ENCODE data around the gene RAB2B.

DNA sequence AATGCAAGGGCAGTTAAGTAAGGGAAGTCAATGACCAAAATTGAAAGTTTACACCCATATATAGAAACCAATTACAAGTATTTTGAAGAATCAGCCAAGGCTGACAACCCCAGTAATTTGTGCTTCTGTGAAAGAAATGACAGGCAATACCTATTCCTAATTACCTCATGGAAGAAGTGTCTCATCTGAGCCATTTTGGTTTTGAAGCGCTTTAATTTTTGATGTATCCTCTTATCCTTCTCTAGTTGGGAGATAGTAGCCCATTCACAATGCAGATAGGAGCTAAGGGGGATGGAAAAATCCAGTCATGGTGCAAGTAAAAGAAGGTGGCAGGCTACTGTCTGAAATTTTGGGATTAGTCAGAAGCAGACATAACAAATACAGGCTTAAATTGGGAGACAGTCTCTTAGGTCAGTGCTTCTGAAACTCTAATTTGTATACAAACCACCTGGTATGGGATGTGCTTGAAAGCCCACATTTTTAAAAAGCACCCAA is 62.6 kb downstream of the RAB2B start:
- TF ChIP-seq EZH2 (optimal IDR thresholded peaks at IDR 0.05; ENCODE audit: low read depth, low read length) = no peak
- TF ChIP-seq, protein P1, sequence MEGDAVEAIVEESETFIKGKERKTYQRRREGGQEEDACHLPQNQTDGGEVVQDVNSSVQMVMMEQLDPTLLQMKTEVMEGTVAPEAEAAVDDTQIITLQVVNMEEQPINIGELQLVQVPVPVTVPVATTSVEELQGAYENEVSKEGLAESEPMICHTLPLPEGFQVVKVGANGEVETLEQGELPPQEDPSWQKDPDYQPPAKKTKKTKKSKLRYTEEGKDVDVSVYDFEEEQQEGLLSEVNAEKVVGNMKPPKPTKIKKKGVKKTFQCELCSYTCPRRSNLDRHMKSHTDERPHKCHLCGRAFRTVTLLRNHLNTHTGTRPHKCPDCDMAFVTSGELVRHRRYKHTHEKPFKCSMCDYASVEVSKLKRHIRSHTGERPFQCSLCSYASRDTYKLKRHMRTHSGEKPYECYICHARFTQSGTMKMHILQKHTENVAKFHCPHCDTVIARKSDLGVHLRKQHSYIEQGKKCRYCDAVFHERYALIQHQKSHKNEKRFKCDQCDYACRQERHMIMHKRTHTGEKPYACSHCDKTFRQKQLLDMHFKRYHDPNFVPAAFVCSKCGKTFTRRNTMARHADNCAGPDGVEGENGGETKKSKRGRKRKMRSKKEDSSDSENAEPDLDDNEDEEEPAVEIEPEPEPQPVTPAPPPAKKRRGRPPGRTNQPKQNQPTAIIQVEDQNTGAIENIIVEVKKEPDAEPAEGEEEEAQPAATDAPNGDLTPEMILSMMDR (IDR thresholded peaks at IDR 0.05; ENCODE audit: low read length) = no peak

Data from MM.1S (cell line).